GM21423 (cell line): Measurements from ENCODE around the gene GCC2.
"Not testable (repeated sequence)": the region's sequence is repeated elsewhere in the genome, so short reads cannot be mapped to it uniquely, and the experiment has no call there.

Experiments
- ATAC-seq: cut with Tn5 transposase; IDR thresholded peaks from one replicate; pipeline ENCODE4 v1.9.1; 2021; ENCODE audit warnings: mild to moderate bottlenecking, moderate library complexity; ENCODE audit not compliant: unreplicated experiment

Gene GCC2

GRCh38 chr2:108514478-108514877, 65.5 kb downstream of the GCC2 start:
- not testable (repeated sequence) for ATAC-seq

GRCh38 chr2:108524688-108525087, 75.7 kb downstream of the GCC2 start:
- ATAC-seq: not testable (repeated sequence)

- ATAC-seq: not testable (repeated sequence)
Measured at GRCh38 chr2:108525258-108525657, 76.3 kb downstream of the GCC2 start.

GRCh38 chr2:108531674-108532055, 82.7 kb downstream of the GCC2 start:
- ATAC-seq: no peak

- peak; percentile 82 for ATAC-seq
Measured at GRCh38 chr2:108533832-108534583, 85.0 kb downstream of the GCC2 start, which contains the start of gene LIMS1. Gene LIMS1, plus strand, starts transcription at chr2:108534470. Its CDS starts 93 bp downstream, at chr2:108534563.

- ATAC-seq: peak; percentile 32
Measured at GRCh38 chr2:108534584-108535356, 85.8 kb downstream of the GCC2 start.

- ATAC-seq: no peak
Measured at GRCh38 chr2:108535357-108535631, 86.3 kb downstream of the GCC2 start.

- ATAC-seq: no peak
Measured at GRCh38 chr2:108536133-108536780, 87.3 kb downstream of the GCC2 start.

GRCh38 chr2:108536911-108537310, 87.9 kb downstream of the GCC2 start:
- no peak for ATAC-seq

GRCh38 chr2:108538000-108538625, 89.1 kb downstream of the GCC2 start:
- no peak for ATAC-seq

GRCh38 chr2:108541451-108541850, 92.4 kb downstream of the GCC2 start:
- ATAC-seq: no peak

- no peak for ATAC-seq
Measured at GRCh38 chr2:108542071-108542470, 93.1 kb downstream of the GCC2 start.

GRCh38 chr2:108547606-108548005, 98.6 kb downstream of the GCC2 start:
- ATAC-seq: no peak

- ATAC-seq: no peak
Measured at GRCh38 chr2:108548208-108549003, 99.4 kb downstream of the GCC2 start.

- ATAC-seq: no peak
Measured at GRCh38 chr2:108552566-108552965, 103.6 kb downstream of the GCC2 start.

- no peak for ATAC-seq
Measured at GRCh38 chr2:108553209-108553919, 104.4 kb downstream of the GCC2 start.

- ATAC-seq: no peak
Measured at GRCh38 chr2:108554528-108554927, 105.5 kb downstream of the GCC2 start.

GRCh38 chr2:108555572-108555971, 106.6 kb downstream of the GCC2 start:
- ATAC-seq: no peak

GRCh38 chr2:108556581-108556980, 107.6 kb downstream of the GCC2 start:
- ATAC-seq: not testable (repeated sequence)
